ENCODE measurements around the gene PTGES. TPM values are rescaled to one million over a fixed set of nuclear protein-coding genes. Genes with fewer than 3 reads are reported as not detected.

The PTGES gene
- total RNA-seq, 1 experiment from 2014 or later = 2.4 TPM

DNA sequence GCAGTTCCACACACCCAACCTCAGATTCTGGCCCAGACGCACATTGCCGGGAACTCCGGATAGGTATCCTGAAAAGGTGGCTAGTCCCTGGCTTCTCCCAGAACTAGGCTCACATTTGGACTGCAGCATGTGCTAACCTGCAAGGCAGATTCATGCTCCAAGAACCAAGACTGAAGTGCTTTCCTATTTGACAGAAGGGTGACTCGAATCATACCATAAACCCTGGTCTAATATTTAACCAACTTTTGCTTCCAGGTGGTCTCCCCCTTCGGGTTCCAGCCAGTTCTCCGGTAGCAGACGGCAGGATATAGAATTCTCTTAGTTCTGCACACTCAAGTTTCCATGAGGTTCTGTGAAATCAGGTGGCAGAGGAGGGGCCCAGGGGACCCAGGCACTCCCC is 7.6 kb downstream of the PTGES start:
- Histone ChIP-seq H2AK5ac (ENCODE audit: insufficient read length, low read length) (no peak overlapping the region), H4K5ac (ENCODE audit: insufficient read length, low read depth, low read length) (no peak overlapping the region), H2BK15ac (ENCODE audit: low read depth, low read length) (no peak overlapping the region), H3K23ac (ENCODE audit: insufficient read length, low read depth, low read length) (no peak overlapping the region), H2BK120ac (ENCODE audit: low read depth, low read length, poor library complexity, severe bottlenecking) (no peak overlapping the region), H4K91ac (ENCODE audit: insufficient read length, low read depth, low read length) (no peak overlapping the region), H3K27ac (ENCODE audit: insufficient read length, low read depth, low read length) (no peak overlapping the region), H4K20me1 (ENCODE audit: control insufficient read depth, insufficient read depth, insufficient read length) (no peaks in the 10 kb centered on the region), H2BK20ac (ENCODE audit: low read depth, low read length, poor library complexity, severe bottlenecking) (no peak overlapping the region), H3K4me1 (ENCODE audit: insufficient read depth, low read length) (no peaks in the 10 kb centered on the region), H3K14ac (ENCODE audit: insufficient read depth, low read length) (no peak overlapping the region), H3K79me2 (ENCODE audit: insufficient read depth, low read length) (no peaks in the 10 kb centered on the region), H3K27me3 (ENCODE audit: insufficient read depth, low read length) (no peaks in the 10 kb centered on the region), H3K23me2 (ENCODE audit: insufficient read length, low read depth, low read length, poor library complexity, severe bottlenecking) (no peaks in the 10 kb centered on the region), H3K56ac (ENCODE audit: insufficient read length, low read depth, low read length) (no peak overlapping the region), H3K4ac (ENCODE audit: low read depth, low read length) (no peak overlapping the region), H2BK5ac (ENCODE audit: insufficient read length, low read length) (no peak overlapping the region), H3K9ac (ENCODE audit: extremely low read depth, insufficient read length, low read length) (no peak overlapping the region), H3K4me2 (ENCODE audit: insufficient read depth, insufficient read length, low read length) (no peak overlapping the region), H3K79me1 (ENCODE audit: insufficient read depth, low read depth, low read length, poor library complexity, severe bottlenecking) (no peaks in the 10 kb centered on the region), H3K9me3 (ENCODE audit: control insufficient read depth, low read depth, low read length) (no peaks in the 10 kb centered on the region), H4K8ac (replicated peaks; ENCODE audit: insufficient read length, low read depth, low read length) (no peak overlapping the region), H2BK12ac (ENCODE audit: insufficient read length, low read depth, low read length) (no peak overlapping the region), H3T11ph (ENCODE audit: low read length) (no peak overlapping the region), H3K18ac (ENCODE audit: insufficient read length, low read depth, low read length) (no peak overlapping the region), H2AFZ (ENCODE audit: low read length) (no peak overlapping the region)
- TF ChIP-seq, protein P1, sequence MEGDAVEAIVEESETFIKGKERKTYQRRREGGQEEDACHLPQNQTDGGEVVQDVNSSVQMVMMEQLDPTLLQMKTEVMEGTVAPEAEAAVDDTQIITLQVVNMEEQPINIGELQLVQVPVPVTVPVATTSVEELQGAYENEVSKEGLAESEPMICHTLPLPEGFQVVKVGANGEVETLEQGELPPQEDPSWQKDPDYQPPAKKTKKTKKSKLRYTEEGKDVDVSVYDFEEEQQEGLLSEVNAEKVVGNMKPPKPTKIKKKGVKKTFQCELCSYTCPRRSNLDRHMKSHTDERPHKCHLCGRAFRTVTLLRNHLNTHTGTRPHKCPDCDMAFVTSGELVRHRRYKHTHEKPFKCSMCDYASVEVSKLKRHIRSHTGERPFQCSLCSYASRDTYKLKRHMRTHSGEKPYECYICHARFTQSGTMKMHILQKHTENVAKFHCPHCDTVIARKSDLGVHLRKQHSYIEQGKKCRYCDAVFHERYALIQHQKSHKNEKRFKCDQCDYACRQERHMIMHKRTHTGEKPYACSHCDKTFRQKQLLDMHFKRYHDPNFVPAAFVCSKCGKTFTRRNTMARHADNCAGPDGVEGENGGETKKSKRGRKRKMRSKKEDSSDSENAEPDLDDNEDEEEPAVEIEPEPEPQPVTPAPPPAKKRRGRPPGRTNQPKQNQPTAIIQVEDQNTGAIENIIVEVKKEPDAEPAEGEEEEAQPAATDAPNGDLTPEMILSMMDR (conservative IDR thresholded peaks at IDR 0.05) = no peak
- Mint-ChIP-seq H3K27ac (no peak overlapping the region), H3K4me1 (no peaks in the 10 kb centered on the region), H3K36me3 (ENCODE audit: insufficient read depth in 1 of 3, low read depth in 3 of 3) (no peaks in the 10 kb centered on the region), H3K27me3 (ENCODE audit: low read depth) (peaks cover 3% of the 10 kb centered on the region), H3K9me3 (no peaks in the 10 kb centered on the region), H3K4me3 (no peak overlapping the region)
- DNase-seq = no peak
- no CpG with 5 or more reads among the region's 7 CpGs for WGBS (ENCODE audit: extremely low coverage, insufficient read length, low lambda C conversion rate)

All from H9 (cell line).